ENCODE data around the gene SH3GL1. TPM values are rescaled to one million over a fixed set of nuclear protein-coding genes. Genes with fewer than 3 reads are reported as not detected.
"Not testable (repeated sequence)": the region's sequence is repeated elsewhere in the genome, so short reads cannot be mapped to it uniquely, and the experiment has no call there.

The SH3GL1 gene
- total RNA-seq, 4 donors from 2014 or later, result 16.5 to 63.2 (median 34.2) TPM

- no peak for DNase-seq
- in situ Hi-C loops (cut with MboI; ENCODE audit: low pct_ligation_motif_present in 1 of 4, low pct_unique_long_range_greater_than_20kb in 1 of 4, low sequenced_read_pairs in 3 of 4), result loop anchor here in 3 of 4 donors (10.0 to 25.0 kb wide), 3 partner anchors 76 to 88 kb away; partner anchors contain the start of gene SHD (in 1 of the 3)
- Histone ChIP-seq H3K36me3 (no peaks in the 10 kb centered on the region), H3K27me3 (no peaks in the 10 kb centered on the region), H3K9me3 (no peaks in the 10 kb centered on the region), H3K27ac (no peak overlapping the region), H3K4me1 (no peaks in the 10 kb centered on the region), H3K4me3 (no peak overlapping the region)
- TF ChIP-seq EP300 (IDR thresholded peaks at IDR 0.05; ENCODE audit: low read depth) (no peak), CTCF (IDR thresholded peaks at IDR 0.05) (no peak), POLR2AphosphoS5 (IDR thresholded peaks at IDR 0.05) (no peak), POLR2A (IDR thresholded peaks at IDR 0.05) (no peak)
- WGBS, 2 donors (ENCODE audit: low coverage in 1 of 2), result 93% methylated on average over 9 of the region's 9 CpGs; no CpG with 5 or more reads in 1 of the 2 donors
- intact Hi-C loops (cut with DNase I; ENCODE audit: low total_unique reads), result loop anchor here (10.0 kb wide), 1 partner anchor 86 kb away; no protein-coding TSS in a partner anchor
Measured at GRCh38 chr19:4350726-4351125, 49.6 kb downstream of the SH3GL1 start.

- in situ Hi-C loops (cut with MboI; ENCODE audit: low pct_ligation_motif_present in 1 of 4, low pct_unique_long_range_greater_than_20kb in 1 of 4, low sequenced_read_pairs in 3 of 4) (loop anchor here in 3 of 4 donors (10.0 to 25.0 kb wide), 3 partner anchors 75 to 88 kb away; partner anchors contain the start of gene SHD (in 1 of the 3)), intact Hi-C loops (cut with DNase I; ENCODE audit: low total_unique reads) (loop anchor here (10.0 kb wide), 1 partner anchor 85 kb away; no protein-coding TSS in a partner anchor)
- Histone ChIP-seq H3K36me3 (no peaks in the 10 kb centered on the region), H3K4me3 (no peak overlapping the region), H3K27ac (no peak overlapping the region), H3K27me3 (no peaks in the 10 kb centered on the region), H3K9me3 (no peaks in the 10 kb centered on the region), H3K4me1 (no peaks in the 10 kb centered on the region)
- TF ChIP-seq POLR2AphosphoS5 (IDR thresholded peaks at IDR 0.05) (no peak), POLR2A (IDR thresholded peaks at IDR 0.05) (no peak), EP300 (IDR thresholded peaks at IDR 0.05; ENCODE audit: low read depth) (no peak), CTCF (IDR thresholded peaks at IDR 0.05) (no peak)
- DNase-seq, result no peak
- 75 to 80% methylated on average over 6 to 8 of the region's 8 CpGs for WGBS, 2 donors (ENCODE audit: low coverage in 1 of 2)
Measured at GRCh38 chr19:4350111-4350510, 50.2 kb downstream of the SH3GL1 start.

GRCh38 chr19:4349225-4349624 is 51.1 kb downstream of the SH3GL1 start:
- WGBS, 2 donors (ENCODE audit: low coverage in 1 of 2), result 95% methylated on average over 16 of the region's 16 CpGs; no CpG with 5 or more reads in 1 of the 2 donors
- DNase-seq; H3K27ac ChIP-seq; in situ Hi-C loops (cut with MboI; ENCODE audit: low pct_ligation_motif_present in 1 of 4, low pct_unique_long_range_greater_than_20kb in 1 of 4, low sequenced_read_pairs in 3 of 4); intact Hi-C loops (cut with DNase I; ENCODE audit: low total_unique reads); H3K4me3 ChIP-seq; H3K9me3 ChIP-seq; H3K27me3 ChIP-seq; H3K4me1 ChIP-seq; H3K36me3 ChIP-seq: not testable (repeated sequence)

GRCh38 chr19:4347521-4347920 is 52.8 kb downstream of the SH3GL1 start:
- no peaks in the 10 kb centered on the region for H3K27me3 ChIP-seq
- H3K4me3 ChIP-seq, result no peak overlapping the region
- H3K27ac ChIP-seq, result no peak overlapping the region
- in situ Hi-C loops (cut with MboI; ENCODE audit: low pct_ligation_motif_present in 1 of 4, low pct_unique_long_range_greater_than_20kb in 1 of 4, low sequenced_read_pairs in 3 of 4) (no loop called here), intact Hi-C loops (cut with DNase I; ENCODE audit: low total_unique reads) (no loop called here)
- H3K36me3 ChIP-seq, result no peaks in the 10 kb centered on the region
- H3K9me3 ChIP-seq, result no peaks in the 10 kb centered on the region
- TF ChIP-seq POLR2A (IDR thresholded peaks at IDR 0.05) (no peak), CTCF (IDR thresholded peaks at IDR 0.05) (no peak), EP300 (IDR thresholded peaks at IDR 0.05; ENCODE audit: low read depth) (no peak), POLR2AphosphoS5 (IDR thresholded peaks at IDR 0.05) (no peak)
- WGBS, 2 donors (ENCODE audit: low coverage in 1 of 2), result 63 to 70% methylated on average over 6 of the region's 6 CpGs
- no peak for DNase-seq
- peaks cover 4 to 9% (median 8%) of the 10 kb centered on the region in 4 donors for H3K4me1 ChIP-seq

- peaks cover 4 to 22% (median 14%) of the 10 kb centered on the region in 4 donors for H3K4me1 ChIP-seq
- H3K27me3 ChIP-seq, result no peaks in the 10 kb centered on the region
- intact Hi-C loops (cut with DNase I; ENCODE audit: low total_unique reads), result no loop called here
- no peaks in the 10 kb centered on the region for H3K36me3 ChIP-seq
- no peak overlapping the region for H3K4me3 ChIP-seq
- in situ Hi-C loops (cut with MboI; ENCODE audit: low pct_ligation_motif_present in 1 of 4, low pct_unique_long_range_greater_than_20kb in 1 of 4, low sequenced_read_pairs in 3 of 4), result no loop called here
- DNase-seq, result no peak
- H3K27ac ChIP-seq, result no peak overlapping the region
- no peaks in the 10 kb centered on the region for H3K9me3 ChIP-seq
- 96 to 100% methylated on average over 2 to 6 of the region's 6 CpGs for WGBS, 2 donors (ENCODE audit: low coverage in 1 of 2)
- TF ChIP-seq CTCF (IDR thresholded peaks at IDR 0.05), result no peak
- TF ChIP-seq POLR2A (IDR thresholded peaks at IDR 0.05), result no peak
- no peak for TF ChIP-seq EP300 (IDR thresholded peaks at IDR 0.05; ENCODE audit: low read depth)
- no peak for TF ChIP-seq POLR2AphosphoS5 (IDR thresholded peaks at IDR 0.05)
Measured at GRCh38 chr19:4346020-4346383, 54.3 kb downstream of the SH3GL1 start.
